TTC549 (cell line): Measurements from ENCODE around the gene FBXW4.

ENCODE experiments used
- FAIRE-seq: peaks from 2 replicates; lab custom pipeline; 2012; peaks lifted over from hg19 to GRCh38; lab: Jason Lieb, UNC

Gene FBXW4

DNA sequence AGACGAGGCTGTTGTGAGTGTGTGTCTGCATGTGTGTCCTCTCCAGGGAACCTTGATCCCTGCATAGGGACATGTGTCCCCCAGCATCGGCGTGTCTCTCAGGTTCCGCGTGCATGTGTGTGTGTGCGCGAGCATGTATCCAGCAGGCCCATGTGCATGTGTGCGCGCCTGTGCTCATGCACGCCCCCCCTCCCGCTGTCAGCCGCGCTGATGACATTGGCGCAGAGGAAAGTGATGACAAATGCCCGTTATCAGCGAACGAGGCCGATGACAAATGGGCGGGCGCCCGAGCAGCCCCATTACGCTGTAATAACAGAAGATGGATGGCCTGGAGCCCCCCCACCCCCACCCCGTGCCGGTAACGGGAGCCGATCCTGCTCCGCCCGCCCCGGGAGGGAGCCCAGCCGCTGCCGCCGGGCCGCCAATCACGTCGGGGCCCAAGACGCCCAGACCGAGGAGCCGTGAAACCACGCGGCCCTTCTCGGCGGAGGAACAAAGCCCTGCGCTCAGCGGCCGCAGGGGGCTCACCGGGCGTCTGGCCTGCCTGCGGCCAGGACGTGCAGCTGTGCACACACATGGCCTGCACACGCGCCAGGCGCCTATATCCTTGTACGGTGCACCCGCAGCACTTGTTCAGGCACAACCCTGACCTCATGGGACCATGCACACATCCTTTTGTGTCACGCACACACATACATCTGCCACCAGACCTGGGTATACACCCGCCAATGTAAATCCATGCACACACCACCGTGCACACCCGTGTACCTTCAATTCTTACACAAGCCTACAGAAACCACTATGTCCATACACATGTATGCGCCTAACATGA lies 128.4 kb downstream of the FBXW4 start:
- FAIRE-seq, result no peak

DNA sequence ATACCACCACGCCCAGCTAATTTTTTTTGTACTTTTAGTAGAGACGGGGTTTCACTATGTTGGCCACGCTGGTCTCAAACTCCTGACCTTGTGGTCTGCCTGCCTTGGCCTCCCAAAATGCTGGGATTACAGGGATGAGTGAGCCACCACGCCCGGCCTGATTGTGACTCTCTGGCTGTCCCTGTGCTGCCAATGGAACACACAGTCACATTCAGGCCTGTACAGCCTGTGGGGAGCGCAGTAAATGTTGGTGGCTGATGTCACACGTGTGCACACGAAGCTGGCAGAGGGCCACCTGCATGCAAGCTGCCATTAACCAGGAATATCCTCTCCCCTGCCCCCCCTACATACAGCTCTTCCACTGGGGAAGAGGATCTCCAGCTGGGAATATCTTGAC lies 129.0 kb downstream of the FBXW4 start:
- FAIRE-seq, result no peak

DNA sequence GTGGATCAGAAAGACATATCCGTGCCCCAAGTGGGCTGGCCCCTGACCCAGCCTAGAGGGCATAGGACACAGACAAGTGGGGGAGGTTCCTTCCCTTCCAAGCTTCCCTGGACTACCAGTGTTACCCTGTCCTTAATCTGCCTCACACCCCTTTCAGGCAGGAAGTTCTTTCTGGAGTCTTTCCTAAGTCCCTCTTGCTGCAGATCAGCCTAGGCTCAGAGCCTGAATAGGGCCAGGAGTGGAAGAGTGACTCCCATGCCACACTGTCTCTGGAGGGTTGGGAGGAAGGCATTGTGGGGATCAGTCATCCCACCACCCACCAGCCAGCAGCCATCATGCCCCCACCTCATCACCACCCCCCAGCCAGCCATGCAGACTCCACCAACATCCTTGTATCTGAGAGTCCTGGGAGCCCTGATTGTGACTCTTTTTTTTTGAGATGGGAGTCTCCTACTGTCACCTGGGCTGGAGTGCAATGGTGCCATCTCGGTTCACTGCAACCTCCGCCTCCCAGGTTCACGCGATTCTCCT lies 129.5 kb downstream of the FBXW4 start:
- FAIRE-seq, result no peak

DNA sequence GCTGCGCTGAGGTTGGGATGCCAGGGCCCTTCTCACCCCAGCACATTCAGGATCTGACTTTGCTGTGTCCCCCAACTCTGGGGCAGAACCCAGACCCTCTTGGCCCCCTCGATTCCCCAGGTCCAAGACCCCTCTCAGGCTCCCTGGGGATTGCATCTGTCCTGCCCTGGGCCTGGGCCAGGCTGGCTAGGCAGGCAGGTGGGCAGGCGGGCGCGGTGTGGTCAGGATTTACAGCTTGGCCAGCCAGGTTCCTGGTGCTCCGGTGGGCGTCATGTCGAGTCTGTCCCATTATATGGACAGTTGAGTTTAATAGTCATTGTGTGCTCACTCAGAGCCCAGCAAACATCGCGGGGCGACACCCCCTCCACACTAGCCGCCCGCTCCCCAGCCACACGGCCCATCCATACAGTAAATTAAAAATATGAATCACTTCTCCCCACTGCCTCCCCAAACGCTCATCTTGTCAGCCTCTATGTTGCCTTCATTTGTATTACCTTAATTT lies 130.4 kb downstream of the FBXW4 start:
- no peak for FAIRE-seq

DNA sequence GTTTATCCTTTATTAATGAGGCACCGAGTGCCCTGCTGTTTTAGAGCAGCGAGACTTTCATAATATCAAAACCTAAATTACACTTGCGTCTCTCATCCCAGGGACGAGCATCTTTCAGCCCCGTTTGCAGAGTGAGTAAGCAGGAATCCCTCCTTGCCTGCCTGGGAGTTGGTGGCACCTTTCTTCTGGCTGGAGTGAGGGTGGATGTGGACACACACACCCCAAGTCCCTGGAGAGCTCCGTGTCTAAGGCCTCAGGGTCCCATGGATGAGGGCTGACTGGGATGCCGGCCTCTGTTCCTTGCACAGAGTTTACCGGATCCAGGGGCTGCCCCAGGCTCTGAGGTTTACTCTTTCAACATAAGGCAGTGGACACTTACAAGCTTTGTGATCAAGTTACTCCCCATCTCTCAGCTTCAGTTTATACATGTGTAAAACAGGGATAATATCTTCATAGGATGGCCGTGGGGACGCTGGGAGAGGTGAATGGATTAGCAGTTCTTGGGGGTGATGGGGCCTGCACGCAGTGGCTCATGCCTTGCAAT lies 131.4 kb downstream of the FBXW4 start:
- FAIRE-seq, result no peak

DNA sequence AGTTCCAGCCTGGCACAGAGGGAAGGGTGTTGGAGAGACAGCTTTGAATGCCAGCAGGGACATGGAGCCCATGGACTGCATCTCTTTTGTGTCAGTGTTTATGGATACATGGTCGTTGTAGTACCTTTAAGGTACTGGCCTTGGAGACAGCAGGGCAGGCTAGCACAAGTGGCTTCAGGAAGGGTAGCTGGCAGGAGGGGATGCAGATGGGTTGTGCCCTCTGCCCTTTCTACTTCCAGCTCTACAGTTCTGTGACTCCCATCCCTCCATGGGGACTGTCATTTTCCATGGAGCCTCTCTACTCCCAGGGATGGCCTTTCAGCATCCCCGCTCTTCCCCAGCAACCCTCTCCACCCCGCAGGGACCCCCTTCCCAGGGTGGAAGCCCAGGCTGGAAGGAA lies 132.0 kb downstream of the FBXW4 start:
- no peak for FAIRE-seq

DNA sequence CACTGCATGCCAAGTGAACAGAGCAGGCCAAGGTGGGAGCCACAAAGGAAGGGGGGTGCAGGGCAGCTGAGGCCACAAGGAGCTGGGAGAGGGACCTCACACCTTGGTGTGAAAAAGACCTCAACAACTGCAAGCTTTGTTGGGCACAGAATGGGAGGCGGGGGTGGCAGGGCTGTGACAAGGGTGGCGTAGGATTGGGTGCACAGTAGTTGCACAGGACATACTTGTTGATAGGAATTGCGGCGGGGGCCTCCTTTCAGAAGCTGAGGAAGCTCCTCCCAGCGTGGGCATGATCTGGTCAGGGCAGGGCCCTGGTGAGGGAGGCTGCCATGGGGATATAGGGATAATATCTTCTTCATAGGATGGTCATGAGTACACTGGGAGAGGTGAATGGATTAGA lies 132.7 kb downstream of the FBXW4 start:
- no peak for FAIRE-seq

DNA sequence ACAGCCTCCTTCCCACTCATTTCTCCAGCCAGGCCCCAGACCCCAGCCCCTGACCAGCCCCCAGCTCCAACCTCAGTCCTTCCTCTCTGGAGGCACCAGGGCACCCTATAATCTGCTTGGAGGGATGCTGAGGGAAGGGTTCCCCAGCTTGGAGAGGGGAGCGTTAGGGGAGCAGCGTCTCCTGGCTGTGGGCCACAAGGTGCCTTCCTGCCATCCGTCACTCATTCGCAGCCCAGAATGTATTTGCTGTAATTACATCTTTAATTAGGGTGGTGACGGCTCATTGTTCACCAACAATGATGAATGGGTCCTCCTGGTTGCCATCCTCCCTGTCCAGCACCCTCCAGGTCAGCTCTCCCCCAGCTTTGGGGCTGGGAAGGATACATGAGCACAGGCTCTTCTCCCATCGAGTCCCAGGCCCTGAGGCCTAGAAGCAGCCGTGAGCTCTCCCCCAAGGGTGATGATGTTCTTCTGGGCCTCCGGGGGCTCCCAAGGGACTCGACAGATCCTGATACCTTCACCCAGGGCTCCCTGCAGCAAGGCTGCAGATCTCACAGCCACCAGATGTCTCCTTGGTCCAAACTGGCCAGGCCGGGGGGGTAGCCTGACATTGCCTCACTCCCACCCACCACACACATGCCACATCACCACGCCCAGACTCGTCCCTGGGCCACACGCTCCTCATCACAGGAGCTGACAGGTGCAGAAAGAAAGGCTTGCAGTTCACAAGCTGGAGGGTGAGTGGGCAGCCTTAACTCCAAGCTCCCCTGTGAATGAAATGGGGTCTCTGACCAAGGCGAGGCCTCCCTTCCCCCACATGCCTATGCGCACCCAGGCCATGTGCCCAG lies 133.7 kb downstream of the FBXW4 start:
- no peak for FAIRE-seq
